HEK293 (cell line): ENCODE data around the gene KIAA0232.

ENCODE experiments used
- CTCF ChIA-PET: fragments of 350-600 bp; formaldehyde crosslinking; extraction: SDS; loops from one replicate; lab custom pipeline; 2021; ENCODE audit warnings: antibody characterized with exemption; lab: Yijun Ruan, JAX
- POLR2A ChIA-PET: fragments of 300-600 bp; formaldehyde crosslinking; extraction: SDS; loops from one replicate; lab custom pipeline; 2020; ENCODE audit warnings: antibody characterized with exemption, inconsistent platforms; lab: Yijun Ruan, JAX
- H3K27ac ChIP-seq: fragments of 200-500 bp; sonication (Bioruptor generic); 2 replicates; pipeline ENCODE4 v1.5.1; 2014; ENCODE audit warnings: low read depth, low read length, control low read depth, inconsistent platforms; ENCODE audit errors: extremely low read depth
- H3K36me3 ChIP-seq, 2 experiments: fragments of 200-500 bp in 1 of 2; sonication (Bioruptor generic) in 1 of 2; 1 replicate in 1 of 2; 2 replicates in 1 of 2; pipeline ENCODE4 v1.5.1; 2014 to 2017; ENCODE audit warnings: inconsistent platforms in 2 of 2, low read length in 2 of 2; ENCODE audit not compliant: control insufficient read depth in 2 of 2, insufficient read depth in 1 of 2
- H3K4me1 ChIP-seq: fragments of 200-500 bp; sonication (Bioruptor generic); 2 replicates; pipeline ENCODE4 v1.5.1; 2014; ENCODE audit warnings: mild to moderate bottlenecking, low read length, inconsistent platforms; ENCODE audit not compliant: control insufficient read depth, insufficient read depth
- H3K4me3 ChIP-seq: 2 replicates; pipeline ENCODE4 v1.5.1; 2011; ENCODE audit warnings: low read depth, mild to moderate bottlenecking, control low read depth, low read length, moderate library complexity
- H3K9me3 ChIP-seq: fragments of 200-500 bp; sonication (Bioruptor generic); 2 replicates; pipeline ENCODE4 v1.5.1; 2014; ENCODE audit warnings: low read depth, low read length, inconsistent platforms; ENCODE audit not compliant: control insufficient read depth, insufficient read depth
- GLIS1 ChIP-seq: fragments of 450-650 bp; formaldehyde crosslinking; IDR thresholded peaks from 2 replicates; pipeline ENCODE4 v1.5.1; 2016; ENCODE audit warnings: missing biosample characterization, missing genetic modification characterization
- KLF1 ChIP-seq: fragments of 450-650 bp; formaldehyde crosslinking; IDR thresholded peaks from 2 replicates; pipeline ENCODE4 v1.5.1; 2016; ENCODE audit warnings: missing biosample characterization, missing genetic modification characterization
- KLF9 ChIP-seq: fragments of 450-650 bp; formaldehyde crosslinking; IDR thresholded peaks from 2 replicates; pipeline ENCODE4 v1.5.1; 2016; ENCODE audit warnings: missing biosample characterization, missing genetic modification characterization, low read depth
- MEIS1 ChIP-seq: sonication (generic); formaldehyde crosslinking; IDR thresholded peaks from 2 replicates; pipeline ENCODE4 v1.8.1; 2022; ENCODE audit warnings: missing genetic modification reagents, mild to moderate bottlenecking, borderline replicate concordance
- PRDM1 ChIP-seq: fragments of 450-650 bp; formaldehyde crosslinking; IDR thresholded peaks from 2 replicates; pipeline ENCODE4; 2016; ENCODE audit warnings: missing biosample characterization, missing genetic modification characterization
- SP3 ChIP-seq: fragments of 450-650 bp; formaldehyde crosslinking; IDR thresholded peaks from 2 replicates; pipeline ENCODE4 v1.5.1; 2016; ENCODE audit warnings: missing biosample characterization, missing genetic modification characterization
- ZIC2 ChIP-seq: fragments of 450-650 bp; formaldehyde crosslinking; IDR thresholded peaks from 2 replicates; pipeline ENCODE4 v1.5.1; 2016; ENCODE audit warnings: missing biosample characterization, missing genetic modification characterization
- ZNF16 ChIP-seq: fragments of 450-650 bp; formaldehyde crosslinking; IDR thresholded peaks from 2 replicates; pipeline ENCODE4 v1.5.1; 2016; ENCODE audit warnings: low read depth, missing biosample characterization, missing genetic modification characterization
- ZNF24 ChIP-seq: fragments of 450-650 bp; formaldehyde crosslinking; IDR thresholded peaks from 2 replicates; pipeline ENCODE4 v1.5.1; 2016; ENCODE audit warnings: missing biosample characterization, missing genetic modification characterization
- ZNF544 ChIP-seq: fragments of 450-650 bp; formaldehyde crosslinking; IDR thresholded peaks from 2 replicates; pipeline ENCODE4 v1.5.0; 2017; ENCODE audit warnings: missing biosample characterization, missing genetic modification characterization
- ZNF600 ChIP-seq: fragments of 450-650 bp; formaldehyde crosslinking; IDR thresholded peaks from 2 replicates; pipeline ENCODE4 v1.5.1; 2016; ENCODE audit warnings: missing biosample characterization, missing genetic modification characterization
- ZNF664 ChIP-seq: fragments of 450-650 bp; formaldehyde crosslinking; IDR thresholded peaks from 2 replicates; pipeline ENCODE4 v1.5.1; 2016; ENCODE audit warnings: missing biosample characterization, missing genetic modification characterization
- ZSCAN23 ChIP-seq: fragments of 450-650 bp; formaldehyde crosslinking; IDR thresholded peaks from 2 replicates; pipeline ENCODE4 v1.5.1; 2016; ENCODE audit warnings: missing biosample characterization, missing genetic modification characterization
- TF ChIP-seq, protein P1 (sequence below): fragments of 450-650 bp; formaldehyde crosslinking; IDR thresholded peaks from 2 replicates; pipeline ENCODE4 v1.5.1; 2016; ENCODE audit warnings: missing biosample characterization, missing genetic modification characterization
- TF ChIP-seq, protein P2 (sequence below): fragments of 450-650 bp; formaldehyde crosslinking; IDR thresholded peaks from 2 replicates; pipeline ENCODE4 v1.5.1; 2017; ENCODE audit warnings: missing biosample characterization, mild to moderate bottlenecking, missing genetic modification characterization, moderate library complexity
- TF ChIP-seq, protein P3 (sequence below): fragments of 450-650 bp; formaldehyde crosslinking; IDR thresholded peaks from 2 replicates; pipeline ENCODE4 v1.5.1; 2016; ENCODE audit warnings: missing biosample characterization, missing genetic modification characterization
- TF ChIP-seq, protein P4 (sequence below): fragments of 450-650 bp; formaldehyde crosslinking; IDR thresholded peaks from 2 replicates; pipeline ENCODE4 v1.5.1; 2016; ENCODE audit warnings: missing biosample characterization, missing genetic modification characterization
- TF ChIP-seq, protein P5 (sequence below): fragments of 450-650 bp; formaldehyde crosslinking; conservative IDR thresholded peaks from 2 replicates; pipeline ENCODE4 v1.5.1; 2016; ENCODE audit warnings: low read depth, missing biosample characterization, missing genetic modification characterization

Gene KIAA0232

DNA sequence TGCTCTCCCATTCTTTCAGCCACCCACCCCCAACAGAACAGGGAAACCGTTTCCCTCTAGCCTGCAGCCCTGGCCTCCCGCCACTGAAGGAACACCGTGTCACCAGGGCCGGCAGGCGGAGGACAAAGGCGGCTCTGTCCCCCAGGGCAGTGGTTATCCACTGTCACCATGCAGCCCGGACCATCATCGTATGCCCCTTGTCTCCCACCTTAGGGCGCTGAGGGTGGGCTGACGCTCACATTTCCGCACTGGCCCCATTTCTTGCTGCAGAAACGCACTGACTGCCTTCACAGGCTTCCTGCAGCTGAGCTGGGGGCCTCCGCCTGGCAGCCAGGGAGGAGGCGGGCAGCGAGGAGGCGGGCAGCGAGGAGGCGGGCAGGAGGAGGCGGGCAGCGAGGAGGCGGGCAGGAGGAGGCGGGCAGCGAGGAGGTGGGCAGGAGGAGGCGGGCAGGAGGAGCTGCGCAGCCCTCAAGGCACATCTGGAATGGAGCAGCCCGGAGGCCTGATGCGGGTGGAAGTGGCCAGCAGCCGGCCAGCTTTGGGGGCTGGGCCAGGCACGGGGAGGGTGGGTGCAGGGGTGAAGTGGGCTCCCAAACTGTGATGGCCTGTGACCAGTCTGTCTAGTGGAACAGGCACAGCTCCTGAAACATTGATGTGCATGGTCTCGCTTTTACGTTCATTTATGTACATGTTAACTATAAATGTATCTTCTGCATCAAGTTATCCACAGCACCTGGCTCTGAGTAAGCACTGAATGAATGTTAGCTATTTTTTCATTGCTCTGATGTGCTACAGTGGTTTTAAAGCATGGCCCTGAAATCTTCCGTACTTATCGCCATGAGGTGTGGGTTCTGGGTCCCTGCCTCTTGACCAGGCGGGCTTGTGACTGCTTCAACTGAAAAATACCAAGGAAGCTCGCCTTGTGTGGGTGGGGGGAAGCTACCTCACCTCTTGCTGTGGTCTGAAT, 20.6 kb upstream of the KIAA0232 start (continued):
- TF ChIP-seq, protein P1, sequence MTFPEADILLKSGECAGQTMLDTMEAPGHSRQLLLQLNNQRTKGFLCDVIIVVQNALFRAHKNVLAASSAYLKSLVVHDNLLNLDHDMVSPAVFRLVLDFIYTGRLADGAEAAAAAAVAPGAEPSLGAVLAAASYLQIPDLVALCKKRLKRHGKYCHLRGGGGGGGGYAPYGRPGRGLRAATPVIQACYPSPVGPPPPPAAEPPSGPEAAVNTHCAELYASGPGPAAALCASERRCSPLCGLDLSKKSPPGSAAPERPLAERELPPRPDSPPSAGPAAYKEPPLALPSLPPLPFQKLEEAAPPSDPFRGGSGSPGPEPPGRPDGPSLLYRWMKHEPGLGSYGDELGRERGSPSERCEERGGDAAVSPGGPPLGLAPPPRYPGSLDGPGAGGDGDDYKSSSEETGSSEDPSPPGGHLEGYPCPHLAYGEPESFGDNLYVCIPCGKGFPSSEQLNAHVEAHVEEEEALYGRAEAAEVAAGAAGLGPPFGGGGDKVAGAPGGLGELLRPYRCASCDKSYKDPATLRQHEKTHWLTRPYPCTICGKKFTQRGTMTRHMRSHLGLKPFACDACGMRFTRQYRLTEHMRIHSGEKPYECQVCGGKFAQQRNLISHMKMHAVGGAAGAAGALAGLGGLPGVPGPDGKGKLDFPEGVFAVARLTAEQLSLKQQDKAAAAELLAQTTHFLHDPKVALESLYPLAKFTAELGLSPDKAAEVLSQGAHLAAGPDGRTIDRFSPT (tag by site-specific recombination) = no peak
- no peak for TF ChIP-seq MEIS1 (CRISPR knock-in tag)

DNA sequence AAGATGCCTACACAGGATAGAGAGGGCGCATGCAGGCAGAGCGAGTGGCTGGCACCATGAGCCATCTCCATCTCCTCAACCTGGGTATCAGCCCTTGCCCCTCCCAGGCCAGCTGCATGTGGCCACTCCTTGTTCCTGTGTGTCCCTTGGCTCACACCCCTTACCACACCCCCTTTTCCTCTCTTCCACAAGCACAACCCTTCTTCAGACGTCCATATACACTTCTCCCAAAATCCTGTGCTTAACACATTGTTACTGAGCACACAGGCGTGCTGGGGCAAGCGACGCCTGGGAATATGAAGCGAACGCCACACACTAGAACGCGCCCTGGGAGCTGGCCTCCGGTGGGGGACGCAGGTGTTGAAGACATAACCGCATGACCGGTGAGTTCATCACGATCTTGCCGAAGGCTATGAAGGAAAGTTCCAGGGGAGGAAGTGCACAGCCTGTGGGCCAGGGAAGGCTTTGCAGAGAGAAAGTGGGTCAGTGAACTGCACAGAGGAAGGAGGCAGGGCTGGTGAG, 19.1 kb upstream of the KIAA0232 start:
- TF ChIP-seq KLF1 (tag by site-specific recombination) (peak; percentile 68), PRDM1 (tag by site-specific recombination) (peak; percentile 43; the same call in 1 of the 2 replicates), ZSCAN23 (tag by site-specific recombination) (no peak), ZNF16 (no peak), KLF9 (tag by site-specific recombination) (peak; percentile 65), ZNF600 (0 out of 2 replicates have a peak, but pooled peaks have one; percentile 23), GLIS1 (tag by site-specific recombination) (peak; percentile 49; the same call in 1 of the 2 replicates), SP3 (tag by site-specific recombination) (0 out of 2 replicates have a peak, but pooled peaks have one; percentile 34), ZIC2 (tag by site-specific recombination) (no peak)
- TF ChIP-seq, protein P2, sequence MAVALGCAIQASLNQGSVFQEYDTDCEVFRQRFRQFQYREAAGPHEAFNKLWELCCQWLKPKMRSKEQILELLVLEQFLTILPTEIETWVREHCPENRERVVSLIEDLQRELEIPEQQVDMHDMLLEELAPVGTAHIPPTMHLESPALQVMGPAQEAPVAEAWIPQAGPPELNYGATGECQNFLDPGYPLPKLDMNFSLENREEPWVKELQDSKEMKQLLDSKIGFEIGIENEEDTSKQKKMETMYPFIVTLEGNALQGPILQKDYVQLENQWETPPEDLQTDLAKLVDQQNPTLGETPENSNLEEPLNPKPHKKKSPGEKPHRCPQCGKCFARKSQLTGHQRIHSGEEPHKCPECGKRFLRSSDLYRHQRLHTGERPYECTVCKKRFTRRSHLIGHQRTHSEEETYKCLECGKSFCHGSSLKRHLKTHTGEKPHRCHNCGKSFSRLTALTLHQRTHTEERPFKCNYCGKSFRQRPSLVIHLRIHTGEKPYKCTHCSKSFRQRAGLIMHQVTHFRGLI (tag by site-specific recombination) = no peak
- TF ChIP-seq, protein P3, sequence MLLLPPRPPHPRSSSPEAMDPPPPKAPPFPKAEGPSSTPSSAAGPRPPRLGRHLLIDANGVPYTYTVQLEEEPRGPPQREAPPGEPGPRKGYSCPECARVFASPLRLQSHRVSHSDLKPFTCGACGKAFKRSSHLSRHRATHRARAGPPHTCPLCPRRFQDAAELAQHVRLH (tag by site-specific recombination) = no peak
- Histone ChIP-seq H3K4me1 (no peaks in the 10 kb centered on the region), H3K9me3 (no peaks in the 10 kb centered on the region), H3K4me3 (no peak overlapping the region), H3K27ac (no peak overlapping the region), H3K36me3 (no peaks in the 10 kb centered on the region)
- CTCF ChIA-PET = interaction anchor here (1.3 kb wide), 1 partner anchor 111 kb away, joined by 4 read pairs; no protein-coding TSS in a partner anchor
- POLR2A ChIA-PET = interaction anchor here (0.6 kb wide), 1 partner anchor 91 kb away, joined by 3 read pairs; no protein-coding TSS in a partner anchor

DNA sequence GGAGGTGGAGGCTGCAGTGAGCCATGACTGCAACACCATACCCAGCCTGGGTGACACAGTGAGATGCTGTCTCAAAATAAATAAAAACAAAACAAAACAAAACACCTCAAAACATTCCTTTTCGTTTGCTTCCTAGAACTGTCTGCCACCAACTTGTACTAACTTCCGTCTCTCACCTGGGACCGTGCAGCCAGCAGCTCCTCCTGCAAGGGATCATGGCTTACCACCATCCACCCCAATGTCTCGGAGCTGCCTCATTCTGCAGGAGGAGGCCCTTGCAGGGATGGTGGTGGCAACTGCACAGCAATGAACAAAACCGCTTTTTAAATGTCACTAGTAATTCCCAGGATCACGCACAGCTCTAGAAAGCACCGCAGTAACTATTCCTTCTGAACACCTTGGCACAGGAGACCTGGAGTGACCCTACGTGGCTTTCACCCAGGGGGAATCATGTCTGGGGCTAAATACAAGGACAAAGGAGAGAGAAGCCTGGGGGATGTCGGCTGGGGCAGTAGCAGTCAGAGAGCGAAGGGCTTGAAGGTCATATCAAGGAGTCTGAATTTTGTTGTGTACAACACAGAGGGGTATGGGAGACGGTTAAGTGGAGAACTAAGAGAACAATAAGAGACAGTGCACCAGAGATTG, 17.4 kb upstream of the KIAA0232 start:
- H3K9me3 ChIP-seq = no peaks in the 10 kb centered on the region
- ChIA-PET POLR2A (no interaction called here), CTCF (no interaction called here)
- no peaks in the 10 kb centered on the region for H3K36me3 ChIP-seq
- H3K4me3 ChIP-seq = no peak overlapping the region
- no peaks in the 10 kb centered on the region for H3K4me1 ChIP-seq
- no peak overlapping the region for H3K27ac ChIP-seq
- no peak for TF ChIP-seq ZNF664
- TF ChIP-seq, protein P2 (tag by site-specific recombination) = no peak
- TF ChIP-seq, protein P4, sequence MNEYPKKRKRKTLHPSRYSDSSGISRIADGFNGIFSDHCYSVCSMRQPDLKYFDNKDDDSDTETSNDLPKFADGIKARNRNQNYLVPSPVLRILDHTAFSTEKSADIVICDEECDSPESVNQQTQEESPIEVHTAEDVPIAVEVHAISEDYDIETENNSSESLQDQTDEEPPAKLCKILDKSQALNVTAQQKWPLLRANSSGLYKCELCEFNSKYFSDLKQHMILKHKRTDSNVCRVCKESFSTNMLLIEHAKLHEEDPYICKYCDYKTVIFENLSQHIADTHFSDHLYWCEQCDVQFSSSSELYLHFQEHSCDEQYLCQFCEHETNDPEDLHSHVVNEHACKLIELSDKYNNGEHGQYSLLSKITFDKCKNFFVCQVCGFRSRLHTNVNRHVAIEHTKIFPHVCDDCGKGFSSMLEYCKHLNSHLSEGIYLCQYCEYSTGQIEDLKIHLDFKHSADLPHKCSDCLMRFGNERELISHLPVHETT (tag by site-specific recombination) = no peak
- no peak for TF ChIP-seq ZNF24
- TF ChIP-seq, protein P5, sequence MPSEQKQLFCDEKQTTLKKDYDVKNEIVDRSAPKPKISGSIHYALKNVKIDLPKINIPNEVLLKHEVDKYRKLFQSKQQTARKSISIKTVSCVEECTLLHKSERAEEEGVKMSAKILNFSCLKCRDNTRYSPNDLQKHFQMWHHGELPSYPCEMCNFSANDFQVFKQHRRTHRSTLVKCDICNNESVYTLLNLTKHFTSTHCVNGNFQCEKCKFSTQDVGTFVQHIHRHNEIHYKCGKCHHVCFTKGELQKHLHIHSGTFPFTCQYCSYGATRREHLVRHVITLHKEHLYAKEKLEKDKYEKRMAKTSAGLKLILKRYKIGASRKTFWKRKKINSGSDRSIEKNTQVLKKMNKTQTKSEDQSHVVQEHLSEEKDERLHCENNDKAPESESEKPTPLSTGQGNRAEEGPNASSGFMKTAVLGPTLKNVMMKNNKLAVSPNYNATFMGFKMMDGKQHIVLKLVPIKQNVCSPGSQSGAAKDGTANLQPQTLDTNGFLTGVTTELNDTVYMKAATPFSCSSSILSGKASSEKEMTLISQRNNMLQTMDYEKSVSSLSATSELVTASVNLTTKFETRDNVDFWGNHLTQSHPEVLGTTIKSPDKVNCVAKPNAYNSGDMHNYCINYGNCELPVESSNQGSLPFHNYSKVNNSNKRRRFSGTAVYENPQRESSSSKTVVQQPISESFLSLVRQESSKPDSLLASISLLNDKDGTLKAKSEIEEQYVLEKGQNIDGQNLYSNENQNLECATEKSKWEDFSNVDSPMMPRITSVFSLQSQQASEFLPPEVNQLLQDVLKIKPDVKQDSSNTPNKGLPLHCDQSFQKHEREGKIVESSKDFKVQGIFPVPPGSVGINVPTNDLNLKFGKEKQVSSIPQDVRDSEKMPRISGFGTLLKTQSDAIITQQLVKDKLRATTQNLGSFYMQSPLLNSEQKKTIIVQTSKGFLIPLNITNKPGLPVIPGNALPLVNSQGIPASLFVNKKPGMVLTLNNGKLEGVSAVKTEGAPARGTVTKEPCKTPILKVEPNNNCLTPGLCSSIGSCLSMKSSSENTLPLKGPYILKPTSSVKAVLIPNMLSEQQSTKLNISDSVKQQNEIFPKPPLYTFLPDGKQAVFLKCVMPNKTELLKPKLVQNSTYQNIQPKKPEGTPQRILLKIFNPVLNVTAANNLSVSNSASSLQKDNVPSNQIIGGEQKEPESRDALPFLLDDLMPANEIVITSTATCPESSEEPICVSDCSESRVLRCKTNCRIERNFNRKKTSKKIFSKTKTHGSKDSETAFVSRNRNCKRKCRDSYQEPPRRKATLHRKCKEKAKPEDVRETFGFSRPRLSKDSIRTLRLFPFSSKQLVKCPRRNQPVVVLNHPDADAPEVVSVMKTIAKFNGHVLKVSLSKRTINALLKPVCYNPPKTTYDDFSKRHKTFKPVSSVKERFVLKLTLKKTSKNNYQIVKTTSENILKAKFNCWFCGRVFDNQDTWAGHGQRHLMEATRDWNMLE (tag by site-specific recombination) = no peak
- no peak for TF ChIP-seq ZNF544 (tag by site-specific recombination)
